Nucleus accumbens (tissue), 56 donors: ENCODE results near the gene OSBP.
"Not testable (repeated sequence)": the region's sequence is repeated elsewhere in the genome, so short reads cannot be mapped to it uniquely, and the experiment has no call there.

ENCODE experiments used
- DNase-seq, 56 donors: peaks; one replicate each; lab custom pipeline; 2025; lab: John Stamatoyannopoulos, UW

Gene OSBP

DNA sequence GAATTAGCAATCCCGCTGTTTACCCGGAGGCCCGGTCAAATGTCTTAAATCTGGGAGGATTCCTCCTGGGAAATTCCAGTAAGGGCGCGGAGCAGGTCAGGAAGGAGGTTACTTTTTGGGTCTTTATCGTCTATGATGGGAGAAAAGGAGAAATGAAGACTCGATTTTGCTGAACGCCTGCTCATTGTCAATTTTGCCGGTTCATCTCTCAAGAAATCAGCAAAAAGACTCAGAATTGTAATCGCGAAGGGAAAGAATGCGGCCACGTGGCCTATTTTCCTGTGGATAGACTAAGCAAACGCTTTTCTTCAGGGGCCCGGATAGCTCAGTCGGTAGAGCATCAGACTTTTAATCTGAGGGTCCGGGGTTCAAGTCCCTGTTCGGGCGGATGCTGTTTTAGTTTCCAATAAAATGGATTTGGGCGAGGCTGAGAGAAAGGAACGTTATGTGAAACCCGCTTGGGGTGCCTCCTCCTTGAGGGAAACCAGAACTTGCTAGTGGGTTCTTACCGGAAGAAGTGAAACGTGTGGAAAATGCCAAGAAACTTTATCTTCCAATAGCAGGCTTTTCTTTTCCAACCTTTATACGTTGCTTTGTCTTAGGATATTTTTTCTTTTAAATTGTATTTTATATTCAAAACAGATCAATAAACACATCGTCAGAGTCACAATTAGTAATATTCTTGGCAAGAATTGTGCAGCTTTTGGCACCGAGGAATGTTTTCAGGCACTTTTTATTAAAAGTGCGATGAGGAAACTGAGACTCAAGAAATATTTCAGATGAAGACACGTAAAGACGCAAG lies 59.3 kb downstream of the OSBP start:
- DNase-seq = peak in 50 of 56 donors; percentile 10 to 83 (median 51)

DNA sequence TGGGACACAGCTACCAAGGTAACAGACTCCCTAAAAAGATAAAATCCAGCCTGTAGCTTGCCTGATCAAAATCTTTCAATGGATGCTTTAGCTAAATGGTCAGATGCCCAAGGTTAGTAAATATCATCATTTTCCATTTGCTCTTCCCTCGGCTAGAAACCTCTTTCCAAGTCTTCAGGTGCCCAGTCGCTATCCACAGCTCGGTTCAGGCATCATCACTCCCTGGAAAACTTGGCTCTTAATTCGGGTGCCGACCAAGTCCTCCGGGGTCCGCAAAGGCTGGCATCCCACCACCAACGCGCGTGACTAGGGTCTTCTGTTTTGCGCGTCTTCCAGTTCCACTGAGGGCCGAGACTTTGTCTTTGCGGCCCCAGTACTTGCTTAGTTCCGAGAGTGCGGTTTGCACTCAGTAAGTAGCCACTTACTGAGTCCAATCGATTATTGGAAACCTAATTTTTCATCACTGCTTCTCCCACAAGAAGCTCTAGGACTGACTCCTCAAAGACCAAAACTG lies 59.9 kb downstream of the OSBP start:
- peak in 1 of 56 donors; percentile 49 for DNase-seq

DNA sequence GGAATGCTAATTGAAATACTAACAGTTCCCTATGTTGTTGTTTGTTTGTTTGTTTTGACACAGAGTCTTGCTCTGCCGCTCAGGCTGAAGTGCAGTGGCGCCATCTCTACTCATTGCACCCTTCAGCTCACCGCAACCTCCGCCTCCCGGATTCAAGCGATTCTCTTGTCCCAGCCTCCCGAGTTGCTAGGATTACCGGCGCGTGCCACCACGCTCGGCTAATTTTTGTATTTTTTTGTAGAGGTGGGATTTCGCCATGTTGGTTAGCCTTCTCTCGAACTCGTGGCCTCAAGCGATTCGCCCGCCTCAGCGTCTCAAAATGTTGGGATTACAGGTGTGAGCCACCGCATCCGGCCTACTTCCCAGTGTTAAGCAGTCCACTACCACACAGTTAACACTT lies 62.3 kb downstream of the OSBP start:
- no peak for DNase-seq

DNA sequence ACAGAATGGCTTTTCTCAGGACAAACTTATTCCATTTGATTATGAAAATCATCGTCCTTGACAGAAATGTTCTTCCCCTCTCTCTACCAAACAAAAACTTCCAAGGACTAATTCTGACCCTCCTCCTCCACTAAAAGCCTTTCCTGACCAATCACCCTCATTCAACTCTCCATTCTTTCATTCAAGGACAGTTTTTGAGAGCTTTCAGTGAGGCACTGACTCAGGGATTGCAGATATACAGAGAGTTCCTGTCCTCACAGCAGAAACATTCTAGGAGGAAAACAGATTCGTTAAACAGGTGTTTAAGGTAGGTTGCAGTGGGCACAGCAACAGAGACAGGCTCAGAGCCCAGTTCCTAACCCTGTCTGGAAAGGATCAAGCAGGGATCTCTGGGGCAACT lies 62.7 kb downstream of the OSBP start:
- DNase-seq = no peak

DNA sequence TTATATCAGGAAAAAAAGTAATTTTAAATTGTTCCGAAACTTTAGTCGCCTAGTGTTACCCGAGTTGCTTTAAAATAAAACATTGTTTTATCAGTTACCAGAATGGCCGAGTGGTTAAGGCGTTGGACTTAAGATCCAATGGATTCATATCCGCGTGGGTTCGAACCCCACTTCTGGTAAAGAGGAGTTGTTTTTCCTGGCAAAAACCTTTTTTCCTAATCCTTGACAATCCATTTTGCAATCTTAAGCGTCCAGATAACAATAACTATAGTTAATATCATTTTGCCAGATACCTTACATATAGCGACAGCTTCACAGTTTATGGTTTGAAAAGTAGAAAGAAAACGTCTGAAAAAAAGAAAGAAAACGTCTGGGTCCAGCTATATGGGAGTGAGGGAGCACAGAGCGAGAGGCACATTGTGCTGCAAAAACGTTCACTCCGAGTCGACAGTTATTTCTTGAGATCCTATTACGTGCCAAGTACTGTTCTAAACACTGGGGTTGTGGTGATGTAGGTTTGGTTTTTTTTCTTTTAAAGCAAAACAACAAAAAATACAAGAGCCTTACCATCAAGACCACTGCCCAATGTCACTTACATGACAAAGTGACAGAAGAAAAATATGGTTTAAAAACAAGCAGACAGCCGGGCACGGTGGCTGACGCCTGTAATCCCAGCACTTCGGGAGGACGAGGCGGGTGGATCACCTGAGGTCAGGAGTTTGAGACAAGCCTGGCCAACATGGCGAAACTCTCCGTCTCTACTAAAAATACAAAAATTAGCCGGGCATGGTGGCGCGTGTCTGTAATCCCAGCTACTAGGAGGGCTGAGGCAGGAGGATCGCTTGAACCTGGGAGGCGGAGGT lies 63.7 kb downstream of the OSBP start:
- peak in 10 of 56 donors; percentile 5 to 48 (median 18) for DNase-seq

DNA sequence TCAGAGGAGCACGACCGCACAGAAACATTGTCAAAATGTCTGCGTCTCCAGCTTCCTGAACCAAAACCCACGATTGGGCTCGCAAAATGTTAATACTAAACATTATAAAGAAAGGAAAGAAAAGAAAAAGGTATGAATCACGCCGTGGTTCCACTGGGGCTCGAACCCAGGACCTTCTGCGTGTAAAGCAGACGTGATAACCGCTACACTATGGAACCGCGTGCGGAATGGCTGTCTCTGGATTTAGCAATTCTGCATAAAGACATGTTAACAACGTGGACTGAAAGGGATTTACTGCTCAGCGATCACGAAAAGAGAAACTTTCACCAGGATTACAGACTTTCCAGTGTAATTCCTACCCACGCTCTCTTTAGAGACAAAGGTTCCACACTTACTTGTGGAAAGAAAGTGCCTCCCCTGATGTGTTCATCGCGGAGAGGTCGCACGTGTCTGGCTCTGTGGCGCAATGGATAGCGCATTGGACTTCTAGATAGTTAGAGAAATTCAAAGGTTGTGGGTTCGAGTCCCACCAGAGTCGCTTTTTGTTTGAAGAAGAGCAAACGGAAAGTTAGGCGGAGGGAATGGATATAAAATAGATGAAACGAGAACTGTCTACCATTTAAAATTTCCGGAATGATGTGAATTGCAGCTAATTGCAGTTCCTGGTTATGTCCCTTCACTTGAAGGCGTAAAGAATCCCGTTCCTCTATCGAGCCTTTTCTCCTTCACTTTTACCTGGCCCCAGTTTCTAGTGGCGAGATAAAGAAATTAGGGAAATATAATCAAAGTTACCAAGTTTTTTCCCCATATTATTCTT lies 64.5 kb downstream of the OSBP start:
- peak in 52 of 56 donors; percentile 23 to 85 (median 66) for DNase-seq

DNA sequence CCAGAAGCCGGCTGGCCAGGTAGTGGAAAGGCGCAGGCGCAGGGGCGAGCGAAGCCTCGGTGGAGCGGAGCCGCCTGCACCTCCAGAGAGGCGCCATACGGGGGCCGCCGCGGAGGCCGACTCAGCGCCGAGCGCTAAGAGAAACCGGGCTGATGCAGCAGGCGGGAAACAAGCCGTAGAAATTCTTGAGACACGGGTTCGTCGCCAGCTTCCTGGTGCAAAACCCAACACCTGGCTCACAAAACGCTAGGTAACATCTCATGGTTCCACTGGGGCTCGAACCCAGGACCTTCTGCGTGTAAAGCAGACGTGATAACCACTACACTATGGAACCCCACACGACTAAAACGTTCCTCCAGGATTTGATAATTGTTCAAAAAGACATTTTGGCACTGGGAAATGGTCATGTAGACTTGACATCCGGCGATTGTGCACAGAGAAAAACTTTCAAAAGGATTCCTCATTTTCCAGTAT lies 65.2 kb downstream of the OSBP start:
- DNase-seq = peak in 55 of 56 donors; percentile 16 to 90 (median 69)

DNA sequence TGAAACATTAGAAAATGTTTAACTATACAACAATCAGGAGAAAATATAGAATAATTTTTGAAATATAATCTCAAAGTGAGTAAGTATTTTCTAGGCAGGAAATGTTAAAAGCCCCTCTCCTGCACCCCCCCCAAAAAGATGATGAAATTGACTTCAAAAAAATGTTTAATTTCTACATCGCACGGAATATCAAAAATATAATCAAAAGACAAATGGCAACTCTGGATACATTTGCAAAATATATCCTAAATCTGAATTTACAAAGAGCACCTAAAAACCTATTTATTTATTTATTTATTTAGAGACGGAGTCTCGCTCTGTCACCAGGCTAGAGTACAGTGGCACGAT lies 67.3 kb downstream of the OSBP start:
- no peak for DNase-seq

DNA sequence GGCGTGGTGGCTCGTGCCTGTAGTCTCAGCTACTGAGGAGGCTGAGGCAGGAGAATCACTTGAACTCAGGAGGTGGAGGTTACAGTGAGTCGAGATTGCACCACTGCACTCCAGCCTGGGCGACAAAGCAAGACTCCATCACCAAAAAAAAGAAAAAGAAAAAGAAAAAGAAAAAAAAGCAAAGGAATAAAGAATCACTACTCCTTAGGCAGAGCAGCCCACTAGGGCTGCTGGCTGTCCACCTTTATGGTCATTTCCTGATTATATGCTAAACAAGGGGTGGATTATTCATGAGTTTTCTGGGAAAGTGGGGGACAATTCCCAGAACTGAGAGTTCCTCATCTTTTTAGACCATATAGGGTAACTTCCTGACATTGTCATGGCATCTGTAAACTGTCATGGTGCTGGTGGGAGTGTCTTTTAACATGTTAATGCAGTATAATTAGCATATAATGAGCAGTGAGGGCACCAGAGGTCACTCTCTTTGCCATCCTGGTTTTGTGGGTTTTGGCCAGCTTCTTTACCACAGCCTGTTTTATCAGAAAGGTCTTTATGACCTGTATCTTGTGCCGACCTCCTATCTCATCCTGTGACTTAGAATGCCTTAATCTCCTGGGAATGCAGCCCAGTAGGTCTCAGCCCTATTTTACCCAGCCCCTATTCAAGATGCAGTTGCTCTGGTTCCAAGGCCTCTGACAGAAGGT lies 67.8 kb downstream of the OSBP start:
- not testable (repeated sequence) for DNase-seq

DNA sequence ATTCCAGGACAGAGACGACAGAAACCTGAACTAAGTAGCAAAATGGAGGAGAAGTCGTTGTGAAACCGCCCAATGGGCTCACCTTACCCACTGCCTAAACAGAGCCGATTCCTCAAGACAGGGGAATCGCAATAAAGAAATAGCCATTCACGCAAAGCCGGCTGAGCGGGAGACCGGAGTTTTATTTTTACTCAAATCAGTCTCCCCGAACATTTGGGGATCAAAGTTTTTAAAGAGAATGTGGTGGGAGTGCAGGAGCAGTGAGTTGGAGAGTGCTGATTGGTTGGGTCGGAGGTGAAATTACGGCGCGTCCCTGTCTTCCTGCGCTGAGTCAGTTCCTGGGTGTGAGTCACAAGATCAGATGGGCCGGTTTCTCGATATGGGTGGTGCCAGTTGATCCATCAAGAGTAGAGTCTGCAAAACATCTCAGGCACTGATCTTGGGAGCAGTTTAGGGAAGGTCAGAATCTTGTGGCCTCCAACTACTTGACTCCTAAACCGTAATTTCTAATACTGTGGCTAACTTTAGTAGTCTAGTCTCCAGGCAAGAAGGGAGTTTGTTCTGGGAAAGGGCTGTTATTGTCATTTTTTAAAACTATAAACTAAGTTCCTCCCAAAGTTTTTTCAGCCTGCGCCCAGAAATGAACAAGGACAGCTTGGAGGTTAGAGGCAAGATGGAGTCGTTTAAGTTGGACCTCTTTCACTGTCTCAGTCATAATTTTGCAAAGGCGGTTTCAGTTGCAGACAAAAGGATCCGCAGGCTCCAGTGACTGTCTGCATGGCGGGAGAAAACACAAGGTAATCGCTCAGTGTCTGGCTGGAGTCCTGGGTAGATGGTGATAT lies 70.2 kb downstream of the OSBP start:
- DNase-seq = no peak

DNA sequence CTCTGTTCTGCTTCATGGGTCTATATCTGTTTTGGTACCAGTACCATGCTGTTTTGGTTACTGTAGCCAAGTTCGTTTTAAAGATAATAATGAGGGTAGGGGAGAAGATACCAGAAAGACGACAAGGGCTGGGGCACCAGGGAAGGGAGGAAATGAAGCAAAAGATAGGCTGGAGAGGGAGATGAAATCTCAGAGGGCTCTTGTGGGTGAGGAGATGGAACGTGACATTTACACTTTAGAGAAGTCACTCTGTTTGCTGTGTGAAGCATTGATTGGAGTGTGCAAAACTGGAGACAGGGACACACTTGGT lies 70.8 kb downstream of the OSBP start:
- no peak for DNase-seq

DNA sequence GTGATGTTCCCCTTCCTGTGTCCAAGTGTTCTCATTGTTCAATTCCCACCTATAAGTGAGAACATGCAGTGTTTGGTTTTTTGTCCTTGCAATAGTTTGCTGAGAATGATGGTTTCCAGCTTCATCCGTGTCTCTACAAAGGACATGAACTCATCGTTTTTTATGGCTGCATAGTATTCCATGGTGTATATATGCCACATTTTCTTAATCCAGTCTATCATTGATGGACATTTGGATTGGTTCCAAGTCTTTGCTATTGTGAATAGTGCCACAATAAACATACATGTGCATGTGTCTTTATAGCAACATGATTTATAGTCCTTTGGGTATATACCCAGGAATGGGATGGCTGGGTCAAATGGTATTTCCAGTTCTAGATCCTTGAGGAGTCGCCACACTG lies 71.9 kb downstream of the OSBP start:
- not testable (repeated sequence) for DNase-seq

DNA sequence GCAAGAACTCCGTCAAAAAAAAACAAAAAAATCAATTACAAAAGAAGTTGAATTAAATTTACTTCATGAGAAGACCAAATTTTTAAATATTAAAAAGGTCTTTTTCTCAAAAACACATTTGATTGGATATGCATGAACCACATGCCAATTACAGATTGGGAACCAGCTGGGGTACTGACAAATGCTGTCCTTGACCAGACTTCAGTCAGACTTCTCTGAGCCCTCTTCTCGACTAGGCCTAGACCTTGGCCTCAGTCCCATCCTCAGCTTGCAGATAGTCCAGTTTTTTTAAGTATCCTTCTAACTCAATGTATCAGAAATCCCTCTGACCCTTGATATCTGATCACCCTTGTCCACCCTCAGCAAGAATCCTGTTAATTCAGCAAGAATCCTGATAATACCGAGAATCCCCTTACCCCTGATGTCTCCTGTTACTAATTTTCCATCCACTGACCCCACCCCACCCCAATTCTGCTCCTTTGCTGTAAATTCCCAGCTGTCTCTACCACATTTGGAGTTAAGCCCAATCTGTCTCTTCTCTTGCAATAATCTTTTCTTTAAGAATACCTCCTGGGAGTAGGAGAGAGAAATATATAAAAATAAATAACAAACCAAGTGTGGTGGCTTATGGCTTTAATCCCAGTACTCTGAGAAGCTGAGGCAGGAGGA lies 73.3 kb downstream of the OSBP start:
- no peak for DNase-seq

DNA sequence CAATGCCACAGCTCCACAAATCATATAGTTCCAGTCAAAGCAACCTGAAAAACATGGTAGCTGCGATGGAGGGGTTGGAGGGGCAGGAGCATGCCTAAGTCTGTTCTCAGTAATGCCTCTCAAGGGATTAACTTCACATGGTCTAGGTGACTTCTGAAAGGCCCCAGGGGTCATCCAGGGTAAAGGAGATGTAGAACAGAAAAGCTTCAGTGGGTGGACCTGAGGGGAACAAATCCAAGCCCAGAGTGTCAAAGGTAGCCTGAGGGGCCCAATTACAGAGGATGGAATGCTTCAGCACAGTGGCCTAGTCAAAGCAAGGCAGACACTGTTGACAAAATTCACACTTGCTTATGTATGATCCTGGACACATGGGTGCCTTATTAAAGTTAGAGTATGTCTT lies 80.9 kb downstream of the OSBP start:
- no peak for DNase-seq

DNA sequence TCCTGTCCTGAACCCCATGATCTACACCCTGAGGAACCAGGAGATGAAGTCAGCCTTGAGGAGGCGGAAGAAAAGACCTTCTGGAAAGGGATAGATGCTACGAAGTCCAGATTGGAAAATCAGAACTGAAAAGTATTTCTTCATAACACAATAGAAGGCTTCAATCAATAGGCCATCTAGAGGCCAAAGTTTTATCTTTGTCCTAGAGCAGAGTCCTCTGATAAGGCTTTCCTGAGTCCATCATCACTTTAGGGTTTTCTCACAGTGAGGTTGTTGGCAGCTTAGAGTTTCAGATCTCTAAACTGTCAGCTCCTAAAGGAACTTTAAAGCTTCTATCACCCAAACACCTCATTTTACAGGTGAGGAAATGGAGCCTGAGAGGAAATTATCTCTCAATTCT lies 83.0 kb downstream of the OSBP start:
- DNase-seq = no peak

DNA sequence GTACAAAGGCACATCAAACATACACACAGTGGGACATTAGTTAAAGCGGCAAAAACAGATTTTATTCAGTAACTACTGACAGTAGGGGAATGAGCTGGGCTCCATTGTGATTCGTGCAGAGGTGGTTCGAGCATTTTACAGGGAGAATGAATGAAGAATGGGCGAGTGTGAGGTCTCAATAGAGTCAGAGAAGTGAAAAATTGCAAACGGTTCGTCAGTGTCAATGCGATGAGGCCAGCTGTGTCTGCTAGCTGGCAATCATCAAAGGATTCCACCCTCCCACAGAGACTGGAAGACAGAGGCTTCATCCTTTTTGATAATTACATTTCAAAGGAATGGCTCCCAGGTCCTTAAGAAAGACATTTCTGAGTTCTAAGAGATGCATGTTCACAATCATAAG lies 86.9 kb downstream of the OSBP start:
- DNase-seq = no peak
